ENCODE measurements around the gene ZNF385B.

GRCh38 chr2:179470992-179471391, 390.4 kb downstream of the ZNF385B start:
- no peak for TF ChIP-seq TAF1 (IDR thresholded peaks at IDR 0.05; ENCODE audit: borderline replicate concordance, low read depth, low read length)
- TF ChIP-seq CTCF (IDR thresholded peaks at IDR 0.05) = no peak
- no peak for TF ChIP-seq REST (IDR thresholded peaks at IDR 0.05; ENCODE audit: low read depth, low read length)
- no peak for TF ChIP-seq FOXM1 (IDR thresholded peaks at IDR 0.05; ENCODE audit: low read depth)
- TF ChIP-seq SMC3 (IDR thresholded peaks at IDR 0.05; ENCODE audit: low read depth, low read length) = no peak
- no peak for TF ChIP-seq POLR2AphosphoS5 (IDR thresholded peaks at IDR 0.05; ENCODE audit: low read depth, low read length)
